Measurements from ENCODE around the gene ZDHHC22.

Gene ZDHHC22

GRCh38 chr14:77125823-77126325, 15.7 kb downstream of the ZDHHC22 start:
- TF ChIP-seq CEBPB (IDR thresholded peaks at IDR 0.05) (no peak), TEAD4 (IDR thresholded peaks at IDR 0.05) (no peak), YY1 (IDR thresholded peaks at IDR 0.05; ENCODE audit: low read depth) (no peak), FOXM1 (IDR thresholded peaks at IDR 0.05; ENCODE audit: borderline replicate concordance, low read depth) (no peak), EGR1 (IDR thresholded peaks at IDR 0.05) (no peak), TCF12 (IDR thresholded peaks at IDR 0.05; ENCODE audit: low read depth) (no peak), EP300 (IDR thresholded peaks at IDR 0.05; ENCODE audit: borderline replicate concordance) (no peak), NFIC (IDR thresholded peaks at IDR 0.05) (no peak)
- TF ChIP-seq, protein P1, sequence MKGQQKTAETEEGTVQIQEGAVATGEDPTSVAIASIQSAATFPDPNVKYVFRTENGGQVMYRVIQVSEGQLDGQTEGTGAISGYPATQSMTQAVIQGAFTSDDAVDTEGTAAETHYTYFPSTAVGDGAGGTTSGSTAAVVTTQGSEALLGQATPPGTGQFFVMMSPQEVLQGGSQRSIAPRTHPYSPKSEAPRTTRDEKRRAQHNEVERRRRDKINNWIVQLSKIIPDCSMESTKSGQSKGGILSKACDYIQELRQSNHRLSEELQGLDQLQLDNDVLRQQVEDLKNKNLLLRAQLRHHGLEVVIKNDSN (IDR thresholded peaks at IDR 0.05), result no peak
- TF ChIP-seq, protein P2, sequence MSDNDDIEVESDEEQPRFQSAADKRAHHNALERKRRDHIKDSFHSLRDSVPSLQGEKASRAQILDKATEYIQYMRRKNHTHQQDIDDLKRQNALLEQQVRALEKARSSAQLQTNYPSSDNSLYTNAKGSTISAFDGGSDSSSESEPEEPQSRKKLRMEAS (IDR thresholded peaks at IDR 0.05), result no peak

GRCh38 chr14:77125281-77125801, 16.2 kb downstream of the ZDHHC22 start:
- TF ChIP-seq TAF1 (IDR thresholded peaks at IDR 0.05; ENCODE audit: low read depth) (no peak), FOXM1 (IDR thresholded peaks at IDR 0.05; ENCODE audit: borderline replicate concordance, low read depth) (no peak), TEAD4 (IDR thresholded peaks at IDR 0.05) (no peak), YY1 (IDR thresholded peaks at IDR 0.05; ENCODE audit: low read depth) (no peak), TCF12 (IDR thresholded peaks at IDR 0.05; ENCODE audit: low read depth) (no peak)

GRCh38 chr14:77124345-77125280, 17.0 kb downstream of the ZDHHC22 start:
- TF ChIP-seq YY1 (IDR thresholded peaks at IDR 0.05; ENCODE audit: low read depth) (no peak), FOXM1 (IDR thresholded peaks at IDR 0.05; ENCODE audit: borderline replicate concordance, low read depth) (no peak), TAF1 (IDR thresholded peaks at IDR 0.05; ENCODE audit: low read depth) (no peak), EP300 (IDR thresholded peaks at IDR 0.05; ENCODE audit: borderline replicate concordance) (no peak), ZBTB7A (IDR thresholded peaks at IDR 0.05; ENCODE audit: low read depth) (no peak), NFIC (IDR thresholded peaks at IDR 0.05) (no peak), TEAD4 (IDR thresholded peaks at IDR 0.05) (no peak), TCF12 (IDR thresholded peaks at IDR 0.05; ENCODE audit: low read depth) (no peak), RAD21 (IDR thresholded peaks at IDR 0.05; ENCODE audit: low read depth) (no peak), CEBPB (IDR thresholded peaks at IDR 0.05) (no peak), EGR1 (IDR thresholded peaks at IDR 0.05) (no peak), CREB1 (IDR thresholded peaks at IDR 0.05; ENCODE audit: low read depth) (no peak)
- TF ChIP-seq, protein P3, sequence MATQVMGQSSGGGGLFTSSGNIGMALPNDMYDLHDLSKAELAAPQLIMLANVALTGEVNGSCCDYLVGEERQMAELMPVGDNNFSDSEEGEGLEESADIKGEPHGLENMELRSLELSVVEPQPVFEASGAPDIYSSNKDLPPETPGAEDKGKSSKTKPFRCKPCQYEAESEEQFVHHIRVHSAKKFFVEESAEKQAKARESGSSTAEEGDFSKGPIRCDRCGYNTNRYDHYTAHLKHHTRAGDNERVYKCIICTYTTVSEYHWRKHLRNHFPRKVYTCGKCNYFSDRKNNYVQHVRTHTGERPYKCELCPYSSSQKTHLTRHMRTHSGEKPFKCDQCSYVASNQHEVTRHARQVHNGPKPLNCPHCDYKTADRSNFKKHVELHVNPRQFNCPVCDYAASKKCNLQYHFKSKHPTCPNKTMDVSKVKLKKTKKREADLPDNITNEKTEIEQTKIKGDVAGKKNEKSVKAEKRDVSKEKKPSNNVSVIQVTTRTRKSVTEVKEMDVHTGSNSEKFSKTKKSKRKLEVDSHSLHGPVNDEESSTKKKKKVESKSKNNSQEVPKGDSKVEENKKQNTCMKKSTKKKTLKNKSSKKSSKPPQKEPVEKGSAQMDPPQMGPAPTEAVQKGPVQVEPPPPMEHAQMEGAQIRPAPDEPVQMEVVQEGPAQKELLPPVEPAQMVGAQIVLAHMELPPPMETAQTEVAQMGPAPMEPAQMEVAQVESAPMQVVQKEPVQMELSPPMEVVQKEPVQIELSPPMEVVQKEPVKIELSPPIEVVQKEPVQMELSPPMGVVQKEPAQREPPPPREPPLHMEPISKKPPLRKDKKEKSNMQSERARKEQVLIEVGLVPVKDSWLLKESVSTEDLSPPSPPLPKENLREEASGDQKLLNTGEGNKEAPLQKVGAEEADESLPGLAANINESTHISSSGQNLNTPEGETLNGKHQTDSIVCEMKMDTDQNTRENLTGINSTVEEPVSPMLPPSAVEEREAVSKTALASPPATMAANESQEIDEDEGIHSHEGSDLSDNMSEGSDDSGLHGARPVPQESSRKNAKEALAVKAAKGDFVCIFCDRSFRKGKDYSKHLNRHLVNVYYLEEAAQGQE (IDR thresholded peaks at IDR 0.05; ENCODE audit: low read depth), result no peak
- TF ChIP-seq, protein P2 (IDR thresholded peaks at IDR 0.05), result no peak
- TF ChIP-seq, protein P1 (IDR thresholded peaks at IDR 0.05), result no peak

DNA sequence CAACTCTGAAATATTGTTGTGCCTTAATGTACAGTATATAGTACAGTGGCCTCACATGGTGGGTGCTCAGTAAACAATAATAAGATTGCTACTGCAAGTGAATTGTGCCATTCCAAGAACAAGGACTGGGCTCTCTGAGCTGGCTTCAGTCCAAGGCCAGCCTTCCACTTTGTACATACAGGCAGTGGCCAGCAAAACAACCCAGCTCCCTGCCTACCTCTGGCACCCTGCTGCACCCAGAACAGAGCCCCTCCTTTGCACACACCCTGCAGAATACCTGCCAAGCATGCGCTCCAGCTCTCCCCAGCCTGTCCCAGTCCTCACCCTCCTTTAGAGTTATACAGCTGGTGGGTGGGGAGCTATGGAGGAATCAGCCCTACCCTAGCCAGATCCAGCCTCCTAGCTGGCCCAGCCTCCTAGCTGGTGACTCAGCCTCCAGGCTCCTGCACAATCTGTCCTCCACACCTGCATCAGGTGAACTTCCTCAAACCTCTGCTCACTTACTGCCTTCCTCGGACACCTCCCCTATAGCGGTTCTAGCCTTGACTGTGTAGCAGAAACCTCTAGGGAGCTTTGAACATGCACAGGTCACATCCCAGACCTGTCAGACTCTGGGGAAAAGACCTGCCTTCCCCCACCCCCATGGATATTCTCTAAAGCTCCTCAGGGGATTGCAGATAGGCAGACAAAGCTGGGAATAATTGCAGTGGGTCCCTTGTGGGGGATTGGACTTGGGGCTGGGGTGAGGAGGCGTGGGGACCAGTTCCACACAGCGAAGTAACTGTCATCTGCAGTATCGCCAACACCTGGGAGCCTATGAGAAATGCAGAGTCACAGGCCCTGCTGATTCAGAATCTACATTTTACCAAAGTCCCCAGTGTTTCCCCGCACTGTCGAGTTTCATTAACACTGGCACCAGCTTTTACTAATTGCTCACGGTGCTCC, 17.9 kb downstream of the ZDHHC22 start:
- TF ChIP-seq EP300 (IDR thresholded peaks at IDR 0.05; ENCODE audit: borderline replicate concordance) (no peak), EGR1 (IDR thresholded peaks at IDR 0.05) (no peak), FOXM1 (IDR thresholded peaks at IDR 0.05; ENCODE audit: borderline replicate concordance, low read depth) (no peak), TAF1 (IDR thresholded peaks at IDR 0.05; ENCODE audit: low read depth) (no peak), YY1 (IDR thresholded peaks at IDR 0.05; ENCODE audit: low read depth) (no peak), TCF12 (IDR thresholded peaks at IDR 0.05; ENCODE audit: low read depth) (peak; percentile 53), CREB1 (IDR thresholded peaks at IDR 0.05; ENCODE audit: low read depth) (no peak), RAD21 (IDR thresholded peaks at IDR 0.05; ENCODE audit: low read depth) (no peak), NFIC (IDR thresholded peaks at IDR 0.05) (peak; percentile 86), ZBTB7A (IDR thresholded peaks at IDR 0.05; ENCODE audit: low read depth) (no peak), TEAD4 (IDR thresholded peaks at IDR 0.05) (no peak), CEBPB (IDR thresholded peaks at IDR 0.05) (0 out of 2 replicates have a peak, but pooled peaks have one; percentile 4)
- TF ChIP-seq, protein P3 (IDR thresholded peaks at IDR 0.05; ENCODE audit: low read depth), result no peak
- TF ChIP-seq, protein P2 (IDR thresholded peaks at IDR 0.05), result peak; percentile 72; the same call in 1 of the 2 replicates
- TF ChIP-seq, protein P1 (IDR thresholded peaks at IDR 0.05), result no peak
